Measurements from ENCODE around the gene CIITA.
"Not testable (repeated sequence)": the region's sequence is repeated elsewhere in the genome, so short reads cannot be mapped to it uniquely, and the experiment has no call there.

Gene CIITA
- total RNA-seq = 4.3 reads per million, percentile 17 among the genes with 10 or more reads in this experiment

GRCh38 chr16:10876799-10877341, at the start of gene CIITA:
TSS of gene CIITA (plus strand) at chr16:10877202. CDS start at chr16:10877331, 129 bp downstream.
- no peak for DNase-seq

DNA sequence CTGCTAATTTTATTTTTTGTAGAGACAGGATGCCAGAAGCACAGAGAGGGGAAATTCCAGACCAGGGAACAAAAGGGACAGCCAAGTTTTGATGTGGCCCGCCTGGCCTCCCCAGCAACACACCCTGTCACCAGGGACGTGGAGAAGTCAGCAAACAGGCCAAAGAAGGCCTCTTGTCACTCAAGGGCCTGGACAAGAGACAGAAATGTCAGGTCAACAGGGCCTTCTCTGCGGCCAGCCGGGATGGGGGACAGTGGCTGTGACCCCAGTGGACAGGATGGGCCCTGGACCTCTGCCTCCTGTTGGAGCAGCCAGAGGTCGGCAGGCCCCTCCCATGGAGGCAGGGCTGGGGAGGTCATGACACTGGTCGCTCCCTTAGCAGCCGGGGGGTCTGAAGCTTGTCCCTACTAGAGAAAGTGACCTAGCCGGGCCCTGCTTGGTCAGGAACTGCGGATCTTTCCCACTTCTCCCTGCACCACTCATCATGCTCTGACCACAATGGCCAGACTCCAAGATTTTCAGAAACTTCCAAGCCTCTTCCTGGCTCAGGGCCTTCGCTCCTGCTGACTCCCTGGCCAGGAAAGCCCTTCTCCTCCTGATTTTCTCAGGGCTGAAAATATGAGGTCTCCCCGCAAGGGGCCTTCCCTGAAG, 49.2 kb upstream of the CIITA start:
- DNase-seq = no peak

GRCh38 chr16:10828851-10829366, 48.1 kb upstream of the CIITA start:
- no peak for DNase-seq

DNA sequence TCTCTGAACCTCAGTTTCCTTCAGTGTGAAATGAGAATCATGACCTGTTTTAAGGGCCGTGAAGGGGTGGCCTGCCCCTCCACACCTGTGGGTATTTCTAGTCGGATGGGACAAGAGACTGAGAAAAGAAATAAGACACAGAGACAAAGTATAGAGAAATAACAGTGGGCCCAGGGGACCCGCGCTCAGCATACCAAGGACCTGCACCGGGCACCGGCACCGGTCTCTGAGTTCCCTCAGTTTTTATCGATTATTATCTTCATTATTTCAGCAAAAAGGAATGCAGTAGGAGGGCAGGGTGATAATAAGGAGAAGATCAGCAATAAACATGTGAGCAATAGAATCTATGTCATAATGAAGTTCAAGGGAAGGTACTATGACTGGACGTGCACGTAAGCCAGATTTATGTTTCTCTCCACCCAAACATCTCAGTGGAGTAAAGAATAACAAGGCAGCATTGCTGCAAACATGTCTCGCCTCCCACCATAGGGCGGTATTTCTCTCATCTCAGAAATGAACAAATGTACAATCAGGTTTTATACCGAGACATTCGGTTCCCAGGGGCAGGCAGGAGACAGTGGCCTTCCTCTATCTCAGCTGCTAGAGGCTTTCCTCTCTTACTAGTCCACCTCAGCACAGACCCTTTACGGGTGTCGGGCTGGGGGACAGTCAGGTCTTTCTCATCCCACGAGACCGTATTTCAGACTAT, 47.5 kb upstream of the CIITA start:
- DNase-seq = not testable (repeated sequence)

- not testable (repeated sequence) for DNase-seq
Observed at GRCh38 chr16:10830240-10830639, 46.8 kb upstream of the CIITA start.

DNA sequence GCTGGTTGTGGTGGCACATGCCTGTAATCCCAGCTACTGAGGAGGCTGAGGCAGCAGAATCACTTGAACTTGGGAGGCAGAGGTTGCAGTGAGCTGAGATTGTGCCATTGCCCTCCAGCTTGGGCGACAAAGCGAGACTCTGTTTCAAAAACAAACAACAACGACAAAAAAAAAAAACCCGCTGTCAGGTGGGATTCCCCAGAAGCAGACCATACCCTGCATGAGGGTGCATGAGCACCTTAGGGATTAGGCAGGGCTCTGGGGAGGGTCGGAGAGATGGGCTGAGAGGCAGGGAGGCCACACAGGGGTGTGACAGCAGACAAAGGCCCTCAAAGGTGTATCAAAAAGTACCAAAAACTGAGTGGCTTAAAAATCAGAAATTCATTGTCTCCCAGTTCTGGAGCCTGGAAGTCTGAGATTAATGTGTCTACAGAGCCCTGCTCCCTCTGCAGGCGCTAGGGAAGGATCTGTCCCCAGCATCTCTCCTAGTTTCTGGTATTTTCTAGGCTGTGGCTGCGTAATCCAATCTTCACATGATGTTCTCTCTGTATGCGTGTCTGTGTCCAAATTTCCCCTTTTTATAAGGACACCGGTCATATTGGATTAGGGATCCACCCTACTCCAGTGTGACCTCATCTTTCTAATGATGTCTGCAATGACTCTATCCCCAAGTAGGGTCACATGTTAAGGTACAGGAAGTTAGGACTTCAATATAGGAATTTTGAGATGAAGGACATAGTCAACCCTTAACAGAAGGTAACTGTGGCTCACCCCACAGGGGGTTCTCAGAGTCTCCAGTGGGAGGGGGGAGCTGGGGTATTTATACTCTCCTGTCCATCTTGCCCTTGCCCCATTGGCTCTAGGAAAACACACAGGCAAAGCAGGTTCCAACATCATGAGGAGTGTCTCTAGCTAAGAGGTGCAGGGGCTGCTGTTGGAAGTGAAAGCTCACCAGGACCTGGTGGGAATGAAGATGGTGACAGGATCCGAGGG, 44.8 kb upstream of the CIITA start:
- no peak for DNase-seq

GRCh38 chr16:10833271-10833670, 43.7 kb upstream of the CIITA start:
- DNase-seq = no peak

GRCh38 chr16:10834130-10834529, 42.9 kb upstream of the CIITA start:
- DNase-seq = no peak

DNA sequence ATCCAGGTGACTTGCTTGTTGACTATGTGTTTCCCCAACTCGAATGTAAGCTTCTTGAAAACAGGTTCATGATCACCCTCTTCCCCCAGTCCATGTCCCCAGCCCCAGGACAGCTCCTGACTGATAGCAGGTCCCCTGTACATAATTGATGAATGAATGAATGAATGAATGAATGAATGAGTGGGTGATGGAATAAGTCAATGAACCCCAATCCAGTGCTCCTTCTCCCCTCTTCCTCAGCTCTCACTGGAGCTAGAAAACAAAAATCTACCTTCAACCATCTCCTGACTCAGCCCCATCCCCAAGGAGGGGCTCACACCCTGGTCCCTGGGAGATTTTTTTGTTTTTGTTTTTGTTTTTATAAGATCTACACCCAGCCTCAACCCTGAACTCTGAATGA, 42.2 kb upstream of the CIITA start:
- DNase-seq = no peak

DNA sequence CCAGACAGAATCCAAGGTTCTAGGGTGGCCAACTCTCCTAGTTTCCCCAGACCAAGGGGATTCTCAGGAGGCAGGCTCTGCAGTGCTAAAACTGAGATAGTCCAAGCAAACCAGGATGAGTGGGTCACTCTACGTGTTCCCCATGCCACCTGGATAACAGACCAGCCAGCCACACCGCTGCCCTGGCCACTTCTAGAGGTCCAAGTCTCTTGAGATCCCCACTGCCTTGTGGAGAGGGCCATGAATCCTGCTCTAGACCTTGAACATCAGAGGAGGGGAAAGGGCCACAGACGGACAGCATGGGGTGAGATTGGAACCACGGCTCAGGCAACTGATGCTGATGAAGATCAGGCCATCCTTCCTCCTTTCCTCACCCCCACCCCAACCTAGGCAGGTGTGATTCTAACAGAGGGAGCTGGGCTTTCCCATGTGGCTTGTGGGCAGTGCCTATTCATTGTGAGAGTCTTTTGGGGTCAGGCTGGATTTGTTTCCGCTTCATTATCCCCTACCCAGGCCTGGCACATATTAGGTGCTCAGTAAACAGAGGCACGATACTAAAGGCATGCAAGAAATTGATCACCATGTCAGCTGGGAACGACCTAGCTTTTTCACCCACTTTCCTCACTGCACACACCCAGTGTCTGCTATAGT, 41.6 kb upstream of the CIITA start:
- no peak for DNase-seq

GRCh38 chr16:10836174-10836853, 40.7 kb upstream of the CIITA start:
- no peak for DNase-seq

DNA sequence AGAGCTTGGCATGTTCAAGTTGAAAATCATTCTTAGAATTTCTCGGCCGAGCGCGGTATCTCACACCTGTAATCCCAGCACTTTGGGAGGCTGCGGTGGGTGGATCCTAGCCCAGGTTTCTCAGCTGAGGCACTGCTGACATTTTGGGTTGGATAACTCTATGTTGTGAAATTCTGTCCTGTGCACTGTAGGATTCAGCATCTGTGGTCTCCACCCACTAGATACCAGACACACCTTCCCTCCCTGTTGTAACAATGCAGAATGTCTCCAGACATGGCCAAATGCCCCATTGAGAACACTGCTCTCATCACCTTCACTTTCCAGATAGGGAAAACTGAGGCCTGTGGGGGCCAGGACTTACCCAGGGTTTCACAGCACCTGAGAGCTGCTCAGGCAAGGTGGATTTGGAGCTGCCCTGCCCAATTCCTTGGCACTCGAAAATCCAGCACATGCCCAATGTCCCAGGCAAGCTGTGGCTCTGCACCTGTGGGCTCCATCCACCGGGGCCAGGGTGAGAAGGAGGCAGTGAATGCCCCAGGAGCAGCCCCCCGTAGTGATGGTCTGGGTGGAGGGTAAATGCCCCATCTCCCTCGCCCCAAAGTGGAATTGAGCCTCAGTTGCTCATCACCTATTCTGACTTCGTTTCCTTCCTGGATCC, 38.3 kb upstream of the CIITA start:
- no peak for DNase-seq

DNA sequence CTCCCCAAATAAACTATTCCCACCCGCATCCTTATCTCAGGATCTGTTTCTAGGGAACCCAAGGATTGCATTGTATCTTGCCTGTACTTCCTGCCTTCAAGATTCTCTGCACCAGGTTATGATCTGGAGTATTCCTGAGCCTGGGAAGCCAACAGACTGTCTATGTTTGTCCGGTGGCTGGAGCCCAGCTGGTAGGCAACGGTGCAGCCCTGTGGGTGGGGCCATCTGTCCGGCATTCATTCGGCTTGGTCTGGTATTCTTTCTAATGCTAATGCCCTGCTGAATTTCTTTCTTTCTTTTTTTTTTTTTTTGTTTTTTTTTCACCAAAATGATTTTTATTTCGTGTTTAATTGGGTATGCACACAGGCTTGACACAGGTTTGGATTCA, 37.7 kb upstream of the CIITA start:
- DNase-seq = no peak

- DNase-seq = no peak
Observed at GRCh38 chr16:10840703-10841102, 36.3 kb upstream of the CIITA start.

GRCh38 chr16:10846213-10846998, 30.6 kb upstream of the CIITA start:
- DNase-seq = no peak

- no peak for DNase-seq
Observed at GRCh38 chr16:10847176-10847575, 29.8 kb upstream of the CIITA start.

GRCh38 chr16:10849736-10850477, 27.1 kb upstream of the CIITA start:
- DNase-seq = no peak

GRCh38 chr16:10850478-10850850, 26.5 kb upstream of the CIITA start:
- DNase-seq = no peak

DNA sequence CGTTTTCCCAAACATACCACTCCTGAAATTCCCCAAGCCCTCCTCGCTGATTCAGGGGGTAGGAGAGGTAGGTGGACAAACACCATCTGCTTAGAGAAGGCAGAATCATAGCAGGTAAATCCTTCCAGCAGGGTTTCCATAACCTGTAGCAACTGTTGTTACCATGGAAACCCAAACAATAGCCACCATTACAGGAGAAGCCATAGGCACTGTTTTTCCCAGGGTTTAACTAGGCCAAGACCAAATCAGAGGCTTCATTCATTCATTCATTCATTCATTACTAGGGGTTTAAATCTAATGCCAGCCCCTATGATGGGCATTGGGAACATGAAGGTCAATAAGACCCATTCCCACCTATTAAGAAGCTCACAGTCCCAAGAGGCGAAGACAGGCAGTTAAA, 25.5 kb upstream of the CIITA start:
- no peak for DNase-seq

- DNase-seq = no peak
Observed at GRCh38 chr16:10852286-10852685, 24.7 kb upstream of the CIITA start.
